Stimulated activated CD4-positive, alpha-beta T cell treated with anti-CD3 and anti-CD28 coated beads, Interleukin-15, amount 100 ng/mL, for 24 hours (primary cell): Measurements from ENCODE around the gene FNDC3A.
"Not testable (repeated sequence)": the region's sequence is repeated elsewhere in the genome, so short reads cannot be mapped to it uniquely, and the experiment has no call there.

ENCODE experiments used
- DNase-seq: peaks from one replicate; pipeline ENCODE4 v3.0.0-alpha.2; 2020

Gene FNDC3A

DNA sequence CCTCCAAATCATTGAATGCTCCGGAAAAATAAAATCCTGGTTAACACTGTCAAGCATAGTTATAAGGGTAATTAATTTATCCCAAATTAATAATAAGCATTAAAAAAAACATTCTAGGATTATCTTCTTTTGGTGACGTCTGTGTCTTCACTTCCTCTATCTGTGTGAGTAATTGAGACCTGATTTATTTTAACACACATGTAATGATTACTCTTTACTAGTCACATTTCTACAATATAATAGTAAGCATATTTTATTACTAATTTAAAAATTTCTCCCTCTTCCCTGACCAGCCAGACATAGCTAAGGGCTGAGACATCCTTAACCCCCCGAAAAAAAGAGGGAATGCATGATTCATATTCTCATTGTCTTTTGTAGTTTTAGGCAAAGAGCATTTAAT, 2.3 kb downstream of the FNDC3A start:
- no peak for DNase-seq

GRCh38 chr13:48978942-48979601, 3.4 kb downstream of the FNDC3A start:
- DNase-seq, result no peak

DNA sequence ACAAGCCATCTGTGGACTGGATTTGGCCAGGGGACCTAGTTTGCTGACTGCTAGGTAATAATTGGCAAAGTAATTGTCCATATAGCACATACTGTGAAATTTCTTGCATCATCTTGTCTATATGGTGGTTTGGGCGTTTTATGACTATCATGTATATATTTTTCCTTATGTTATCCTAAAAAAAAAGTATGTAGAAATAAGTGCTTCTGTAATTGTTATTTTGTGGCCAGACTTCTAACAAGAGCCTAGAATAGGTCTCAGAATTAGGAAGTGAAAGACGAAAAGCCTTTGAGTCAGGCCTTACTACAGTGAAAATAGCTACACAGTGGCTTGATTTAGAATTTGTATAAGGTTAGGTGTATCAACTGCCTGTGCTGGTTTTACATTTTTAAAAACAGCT, 4.2 kb downstream of the FNDC3A start:
- no peak for DNase-seq

DNA sequence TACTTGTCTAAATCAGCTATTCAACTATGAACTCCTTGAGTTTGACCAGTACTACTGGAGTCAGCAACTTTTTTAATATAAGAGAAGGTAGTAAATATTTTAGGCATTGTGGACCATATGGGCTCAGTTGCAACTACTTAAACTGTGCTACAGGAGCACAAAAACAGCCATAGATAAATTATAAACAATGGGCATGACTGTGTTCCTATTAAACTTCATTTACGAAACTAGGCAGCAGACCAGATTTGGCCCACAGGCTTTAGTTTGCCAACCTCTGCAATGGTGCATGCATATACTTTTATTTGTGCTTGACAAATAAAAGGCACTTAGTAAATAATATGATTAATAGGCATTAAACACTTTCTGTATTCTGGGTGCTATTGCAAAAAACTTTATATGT, 7.6 kb downstream of the FNDC3A start:
- no peak for DNase-seq

DNA sequence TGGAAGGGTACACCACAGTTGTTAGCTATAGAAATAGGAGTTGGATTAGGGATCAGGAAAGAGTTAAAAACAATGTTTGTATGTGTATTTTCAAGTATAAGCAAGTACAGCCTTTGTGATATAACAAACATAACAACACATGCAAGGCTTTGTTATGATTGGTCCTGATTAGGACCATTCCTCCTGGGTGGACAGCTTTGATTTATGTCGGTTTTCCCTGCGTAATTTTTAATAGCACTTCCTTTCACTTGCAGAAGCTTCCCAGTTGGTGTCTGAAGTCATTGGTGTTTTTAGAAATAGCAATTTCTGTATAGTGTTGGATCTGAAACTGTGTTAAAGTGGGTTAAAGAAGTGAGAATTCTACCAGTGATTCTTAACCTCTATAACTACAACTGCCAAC, 10.0 kb downstream of the FNDC3A start:
- DNase-seq, result no peak

- no peak for DNase-seq
Observed at GRCh38 chr13:48990900-48991299, 15.2 kb downstream of the FNDC3A start.

DNA sequence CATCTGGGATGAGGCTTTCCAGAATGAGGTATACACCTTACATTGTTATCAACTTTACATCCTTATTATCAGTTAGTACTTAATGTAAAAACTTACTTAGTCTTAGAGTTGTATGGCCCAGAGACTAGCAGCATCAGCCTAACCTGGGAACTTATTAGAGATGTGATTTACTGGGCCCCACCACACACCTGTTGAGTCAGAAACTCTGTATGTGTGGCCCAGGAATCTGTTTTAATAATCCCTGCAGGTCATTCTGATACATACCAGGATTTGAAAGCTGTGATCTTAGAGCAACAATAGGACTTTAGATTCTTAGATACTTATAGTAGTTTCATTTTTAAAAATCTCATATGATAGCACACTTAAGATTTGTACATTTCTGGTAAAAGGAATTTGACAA, 17.4 kb downstream of the FNDC3A start:
- no peak for DNase-seq

GRCh38 chr13:48994706-48995105, 19.0 kb downstream of the FNDC3A start:
- DNase-seq, result no peak

GRCh38 chr13:48998641-48999292, 23.1 kb downstream of the FNDC3A start:
- DNase-seq, result no peak

- DNase-seq, result no peak
Observed at GRCh38 chr13:49000247-49000646, 24.5 kb downstream of the FNDC3A start.

- not testable (repeated sequence) for DNase-seq
Observed at GRCh38 chr13:49018986-49019635, 43.4 kb downstream of the FNDC3A start.

GRCh38 chr13:49020328-49020727, 44.6 kb downstream of the FNDC3A start:
- no peak for DNase-seq

- DNase-seq, result no peak
Observed at GRCh38 chr13:49020940-49021553, 45.3 kb downstream of the FNDC3A start.

- DNase-seq, result no peak
Observed at GRCh38 chr13:49021953-49022352, 46.2 kb downstream of the FNDC3A start.

GRCh38 chr13:49022472-49023144, 46.9 kb downstream of the FNDC3A start:
- DNase-seq, result no peak

GRCh38 chr13:49023431-49023830, 47.7 kb downstream of the FNDC3A start:
- DNase-seq, result no peak

- DNase-seq, result no peak
Observed at GRCh38 chr13:49026851-49027250, 51.1 kb downstream of the FNDC3A start.

DNA sequence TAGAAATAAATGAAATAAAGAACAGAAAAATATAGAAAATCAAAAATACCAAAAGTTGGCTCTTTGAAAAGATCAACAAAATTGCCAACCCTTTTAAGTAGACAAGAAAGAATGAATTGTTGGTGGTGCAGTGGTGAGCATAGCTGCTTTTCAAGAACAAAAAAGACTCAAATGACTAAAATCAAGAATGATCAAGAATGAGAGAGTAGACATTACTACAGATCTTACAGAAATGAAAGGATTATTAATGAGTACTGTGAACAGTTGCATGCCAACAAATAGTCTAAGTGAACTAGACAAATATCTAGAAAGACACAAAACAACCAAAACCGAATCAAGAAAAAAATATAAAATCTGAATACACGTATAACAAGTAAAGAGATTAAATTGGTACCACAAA, 53.9 kb downstream of the FNDC3A start:
- DNase-seq, result no peak

- no peak for DNase-seq
Observed at GRCh38 chr13:49030213-49030612, 54.5 kb downstream of the FNDC3A start.

GRCh38 chr13:49040872-49041271, 65.2 kb downstream of the FNDC3A start:
- DNase-seq, result no peak

- DNase-seq, result no peak
Observed at GRCh38 chr13:49042476-49042875, 66.8 kb downstream of the FNDC3A start.

DNA sequence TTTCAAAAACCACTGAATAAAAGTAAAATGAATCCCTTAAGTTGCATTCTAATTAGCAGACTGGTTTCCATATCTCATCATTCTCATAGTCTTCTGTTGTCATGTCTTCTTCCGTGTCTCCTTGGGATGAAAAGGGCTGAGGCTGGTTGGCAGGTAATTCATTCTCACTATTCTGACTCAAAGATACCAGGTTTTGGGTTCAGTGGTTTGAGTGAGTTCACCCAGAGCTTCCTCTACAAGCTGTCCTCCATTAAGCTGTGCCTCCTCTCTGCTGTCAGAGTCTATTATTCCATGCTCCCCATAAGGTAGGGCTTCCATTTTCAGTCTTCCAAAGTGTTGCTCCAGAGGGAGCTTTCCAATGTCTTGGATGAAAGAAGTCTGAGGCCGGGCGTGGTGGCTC, 68.3 kb downstream of the FNDC3A start:
- no peak for DNase-seq

DNA sequence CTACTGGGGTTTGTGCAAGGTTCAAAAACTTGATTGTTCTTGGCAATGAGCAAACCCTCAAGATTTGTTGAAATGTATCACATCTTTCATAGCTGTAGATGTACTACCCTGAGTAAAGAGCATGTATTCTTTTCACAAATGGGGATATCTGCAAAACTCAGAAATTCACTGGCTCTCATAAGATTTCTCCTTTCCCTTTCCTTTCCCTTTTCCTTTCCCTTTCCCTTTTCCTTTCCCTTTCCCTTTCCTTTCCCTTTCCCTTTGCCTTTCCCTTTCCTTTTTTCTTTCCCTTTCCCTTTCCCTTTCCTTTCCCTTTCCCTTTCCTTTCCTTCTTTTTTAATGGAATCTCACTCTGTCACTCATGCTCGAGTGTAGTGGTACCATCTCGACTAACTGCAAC, 69.1 kb downstream of the FNDC3A start:
- no peak for DNase-seq
